HG03196 (cell line): ENCODE results near the gene FUBP3.

Experiments used
- ATAC-seq: cut with Tn5 transposase; IDR thresholded peaks from one replicate; pipeline ENCODE4 v1.9.1; 2021; ENCODE audit not compliant: unreplicated experiment

The FUBP3 gene

DNA sequence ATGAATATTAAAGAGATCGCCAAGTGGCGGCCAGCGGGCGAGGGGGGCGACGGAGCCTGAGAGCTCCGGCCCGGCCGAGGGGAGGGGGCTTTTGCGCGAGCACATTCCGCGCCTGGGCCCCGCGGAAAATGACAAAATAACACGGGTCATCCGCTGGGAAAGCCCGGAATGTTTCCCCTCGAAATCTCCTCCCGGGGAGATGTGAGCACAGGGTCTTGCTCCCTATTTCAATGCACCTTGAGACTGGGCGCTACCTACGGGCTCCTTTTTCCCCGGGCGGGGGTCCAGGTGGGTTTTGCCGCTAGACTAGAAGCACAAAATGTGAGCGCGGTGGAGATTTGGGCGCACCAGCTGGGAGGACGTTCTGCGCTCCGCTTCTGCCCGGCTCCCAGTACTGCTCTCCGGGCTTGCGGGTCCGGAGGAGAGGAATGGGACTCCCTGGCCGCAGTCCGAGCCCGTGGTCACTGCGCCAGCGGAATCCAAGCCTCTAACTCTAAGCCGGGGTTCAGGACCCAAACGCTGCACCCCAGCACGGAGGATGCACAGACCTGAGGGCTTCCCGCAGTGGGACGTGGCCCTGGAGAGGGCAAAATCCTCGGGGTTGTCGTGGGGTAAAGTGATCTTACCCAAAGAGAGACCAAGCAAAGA is 82.2 kb downstream of the FUBP3 start:
- no peak for ATAC-seq

DNA sequence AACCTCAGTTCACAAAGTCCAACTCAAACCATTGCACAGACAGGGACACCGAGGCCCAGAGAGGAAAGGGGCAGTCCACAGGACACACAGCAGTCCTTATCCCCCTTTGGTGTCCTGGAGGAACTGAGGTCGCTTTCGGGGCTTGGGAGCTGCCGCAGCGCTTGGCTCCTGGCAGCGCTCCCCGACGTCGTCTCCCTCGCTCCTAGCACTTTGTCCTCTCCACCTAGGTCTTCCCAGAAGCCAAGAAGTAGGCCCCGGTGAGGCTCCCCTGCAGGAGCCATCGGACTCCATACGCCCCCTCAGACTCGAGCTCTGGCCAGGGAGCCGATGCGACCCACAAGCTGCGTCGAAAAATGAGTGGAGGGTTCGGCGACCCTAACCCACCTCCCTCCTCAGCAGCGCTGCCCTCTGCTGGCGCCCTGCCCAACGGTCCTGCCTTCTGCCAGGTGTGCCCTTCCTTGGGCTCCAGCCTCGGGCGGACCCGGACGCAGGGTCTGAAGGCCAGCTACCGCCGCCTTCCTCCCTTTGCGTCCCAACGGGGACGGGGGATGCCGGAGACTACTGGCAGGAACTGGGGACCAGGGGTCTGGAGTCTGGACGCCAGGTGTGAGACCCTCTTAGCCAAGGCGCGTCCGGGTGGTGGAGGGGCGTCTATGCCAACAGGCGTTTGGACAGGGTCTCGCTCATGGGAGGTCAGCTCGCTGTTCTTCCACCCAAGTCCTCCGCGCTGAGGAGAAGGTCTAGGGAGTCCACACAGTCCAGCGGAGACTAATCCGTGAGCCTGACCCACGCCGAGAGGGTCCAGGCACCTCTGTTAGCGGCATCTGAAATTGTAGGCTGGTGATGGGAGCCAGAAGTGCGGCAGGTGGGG is 83.0 kb downstream of the FUBP3 start:
- ATAC-seq = no peak

DNA sequence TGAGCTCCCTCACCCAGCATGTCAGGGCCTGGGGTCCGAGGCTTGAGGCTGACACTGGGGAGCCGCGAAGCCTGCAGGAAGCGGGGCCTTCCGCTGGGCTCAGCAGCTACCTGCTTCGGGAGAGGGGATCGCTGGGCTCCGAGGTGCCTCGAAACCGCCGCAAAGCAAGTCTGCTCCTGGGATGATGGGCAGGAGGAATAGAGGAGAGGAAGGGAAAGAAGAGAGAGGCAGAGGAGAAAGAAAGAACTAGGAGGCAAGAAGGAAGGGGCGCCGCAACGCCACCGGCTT is 83.5 kb downstream of the FUBP3 start:
- no peak for ATAC-seq

DNA sequence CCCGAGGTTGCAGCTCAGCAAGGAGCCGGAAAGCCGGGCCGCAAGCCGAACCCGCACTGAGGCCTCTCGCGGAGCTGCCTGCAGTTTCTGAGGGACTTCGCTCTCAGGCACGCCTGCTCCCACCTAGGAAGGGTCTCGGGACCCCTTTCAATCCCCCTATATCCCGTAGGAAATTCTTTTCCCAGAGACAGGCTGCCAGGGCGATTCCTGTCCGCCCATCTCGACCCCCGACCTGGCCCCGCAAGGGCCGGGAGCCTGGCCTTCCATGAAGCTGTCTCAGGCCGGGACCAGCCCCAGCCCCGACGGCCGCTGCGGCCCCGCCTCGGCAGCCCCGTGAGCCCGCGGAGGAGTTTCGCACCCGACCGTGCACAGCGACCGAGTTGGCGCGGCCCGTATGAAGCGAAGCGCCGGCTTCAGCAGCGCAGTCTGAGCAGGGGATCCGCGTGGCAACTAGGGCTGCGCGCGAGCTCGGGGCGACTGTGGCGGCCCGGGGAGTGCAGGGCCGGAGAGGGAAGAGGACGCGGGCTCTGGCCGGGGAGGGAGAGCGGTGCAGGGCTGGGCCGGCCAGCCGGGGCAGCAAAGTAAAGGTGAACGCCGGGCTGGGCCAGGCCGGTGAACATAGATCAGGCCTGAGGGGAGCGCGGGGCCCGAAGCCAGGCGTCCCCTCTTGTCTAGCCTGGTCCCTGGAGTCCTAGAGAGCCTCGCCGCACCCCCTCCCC is 84.0 kb downstream of the FUBP3 start:
- ATAC-seq = no peak

DNA sequence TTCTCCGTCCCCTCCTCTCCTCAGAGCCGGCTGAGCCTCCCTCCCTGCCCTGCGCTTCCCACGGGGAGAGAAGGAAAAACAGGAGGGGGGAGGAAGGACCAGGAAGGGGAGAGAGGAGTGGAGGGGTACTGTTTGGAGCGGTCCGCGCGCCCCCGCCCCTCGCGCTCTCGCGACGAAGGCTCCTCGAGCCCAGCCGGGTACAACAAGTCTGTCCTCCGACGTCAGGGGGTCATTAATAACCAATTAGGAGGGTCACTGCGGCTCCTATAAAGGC is 84.5 kb downstream of the FUBP3 start:
- no peak for ATAC-seq

DNA sequence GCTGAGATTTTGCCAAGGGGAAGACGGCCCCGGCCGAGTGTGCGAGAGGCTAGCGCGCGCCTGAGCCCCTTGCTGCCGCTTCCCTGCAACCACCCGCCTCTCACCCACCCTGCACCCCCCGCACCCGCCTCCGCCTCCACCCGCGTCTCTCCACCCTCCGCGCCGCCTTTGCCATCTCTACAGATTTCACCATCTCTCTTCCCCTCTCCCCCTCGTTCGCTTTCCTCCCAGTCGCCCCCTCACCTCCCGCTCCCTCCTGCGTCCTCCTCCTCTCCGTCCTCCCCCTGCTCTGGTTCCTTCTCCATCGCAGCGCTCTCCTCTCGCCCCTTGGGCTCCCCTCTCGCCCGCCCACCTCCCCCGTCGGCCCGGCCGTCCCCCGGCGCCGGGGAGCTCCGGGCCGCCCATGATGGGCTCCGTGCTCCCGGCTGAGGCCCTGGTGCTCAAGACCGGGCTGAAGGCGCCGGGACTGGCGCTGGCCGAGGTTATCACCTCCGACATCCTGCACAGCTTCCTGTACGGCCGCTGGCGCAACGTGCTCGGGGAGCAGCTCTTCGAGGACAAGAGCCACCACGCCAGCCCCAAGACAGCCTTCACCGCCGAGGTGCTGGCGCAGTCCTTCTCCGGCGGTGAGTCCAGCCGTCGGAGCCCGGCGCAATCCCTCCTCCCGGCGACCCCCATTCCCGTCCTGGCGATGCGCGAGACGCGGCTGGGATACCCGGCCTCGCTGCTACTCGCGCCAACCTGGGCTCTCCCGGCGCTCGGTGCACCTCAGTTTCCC is 85.1 kb downstream of the FUBP3 start, which contains the start of gene PRDM12:
TSS of gene PRDM12 (plus strand) at position 344 of the 778 bp plus-strand sequence. CDS start at position 404, 60 bp downstream.
- ATAC-seq = no peak

DNA sequence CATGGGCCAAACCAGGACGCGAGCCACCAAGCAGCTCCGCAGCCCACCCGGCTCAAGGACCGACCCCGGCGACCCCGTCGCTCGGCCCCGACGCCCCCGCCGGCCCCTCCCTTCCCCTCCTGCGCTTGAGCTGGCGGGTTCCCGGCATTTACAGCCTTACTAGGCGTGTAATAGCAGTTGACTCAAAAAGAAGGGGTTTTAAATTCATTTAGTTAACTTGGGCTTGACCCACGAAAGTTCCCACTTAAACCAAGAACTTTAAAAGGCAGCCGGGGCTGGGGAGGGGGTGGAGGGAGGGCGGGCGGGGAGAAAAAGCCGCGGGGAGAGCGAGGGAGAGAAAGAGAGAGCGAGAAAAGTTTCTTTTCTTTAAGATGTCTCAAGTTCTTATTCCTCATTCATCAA is 85.7 kb downstream of the FUBP3 start:
- ATAC-seq = no peak

DNA sequence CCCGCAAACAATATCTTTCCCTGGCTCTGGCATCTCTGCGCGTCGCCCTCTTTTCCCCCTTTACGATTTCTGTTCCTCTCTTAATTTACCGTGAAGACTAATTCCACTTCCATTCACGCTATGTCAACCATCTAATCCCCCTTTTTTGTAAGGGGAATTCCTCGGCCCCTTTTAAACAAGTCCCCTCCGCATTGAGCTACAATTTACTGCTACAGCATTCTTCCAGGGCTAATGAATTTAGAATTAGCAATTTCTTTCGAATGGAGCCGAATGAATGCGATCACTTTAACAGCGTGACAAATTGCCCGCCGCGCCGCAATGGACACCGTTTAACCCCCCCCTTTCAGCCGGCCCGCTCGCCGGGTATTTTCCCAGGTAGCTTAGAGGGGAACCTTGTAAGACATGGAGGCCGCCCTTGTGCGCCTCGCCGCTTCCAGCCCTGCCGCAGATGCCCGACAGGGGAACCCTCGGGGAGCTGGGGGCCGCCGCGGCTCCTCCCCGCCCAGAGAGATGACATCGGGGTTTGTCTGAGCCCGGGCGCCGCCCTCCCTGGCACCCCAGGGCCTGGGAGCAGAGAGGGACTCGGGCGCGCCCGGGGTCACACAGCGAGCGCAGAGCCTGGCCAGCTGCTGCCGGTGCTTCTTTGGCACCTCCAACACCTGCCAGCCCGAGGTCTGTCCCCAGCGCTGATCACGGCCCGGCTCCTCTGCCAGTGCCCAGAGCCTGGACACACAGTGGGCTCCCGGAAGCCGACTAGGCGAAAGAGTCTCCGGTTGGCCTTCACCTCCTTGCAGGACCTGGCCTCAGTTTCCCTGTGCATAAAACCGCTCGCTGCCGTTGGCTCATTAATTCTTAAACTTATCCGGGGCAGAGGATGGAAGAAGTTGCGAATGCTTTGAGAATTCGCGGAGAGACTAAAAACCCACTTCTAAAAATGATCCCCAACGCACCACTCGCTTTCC is 86.3 kb downstream of the FUBP3 start:
- ATAC-seq = no peak

DNA sequence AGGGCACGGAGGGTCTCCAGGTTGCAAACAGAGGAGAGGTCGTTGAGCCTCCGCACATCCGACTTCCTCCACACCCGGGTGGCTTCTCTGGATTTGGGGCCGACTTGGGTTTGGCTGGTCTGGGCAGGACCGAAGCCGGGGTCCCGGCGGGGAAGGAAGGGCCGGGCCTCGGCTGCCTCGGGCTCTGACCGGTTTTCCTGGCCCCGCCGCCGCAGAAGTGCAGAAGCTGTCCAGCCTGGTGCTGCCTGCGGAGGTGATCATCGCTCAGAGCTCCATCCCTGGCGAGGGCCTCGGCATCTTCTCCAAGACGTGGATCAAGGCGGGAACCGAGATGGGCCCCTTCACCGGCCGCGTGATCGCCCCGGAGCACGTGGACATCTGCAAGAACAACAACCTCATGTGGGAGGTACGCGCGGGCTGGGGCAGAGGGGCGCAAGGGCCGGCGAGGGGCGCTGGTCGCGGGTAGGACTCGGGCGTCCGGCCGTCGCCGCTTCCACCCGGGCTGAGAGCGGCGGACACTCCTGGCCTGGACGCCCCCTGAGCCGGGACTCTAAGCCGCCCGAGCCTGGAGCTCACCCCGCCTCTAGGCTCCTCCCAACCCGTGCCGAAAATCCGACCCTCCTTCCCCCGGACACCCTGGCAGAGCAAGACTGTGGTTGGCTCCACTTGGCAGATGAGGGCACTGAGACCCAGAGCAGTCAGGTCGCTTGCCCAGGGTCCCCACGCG is 87.2 kb downstream of the FUBP3 start:
- ATAC-seq = no peak

DNA sequence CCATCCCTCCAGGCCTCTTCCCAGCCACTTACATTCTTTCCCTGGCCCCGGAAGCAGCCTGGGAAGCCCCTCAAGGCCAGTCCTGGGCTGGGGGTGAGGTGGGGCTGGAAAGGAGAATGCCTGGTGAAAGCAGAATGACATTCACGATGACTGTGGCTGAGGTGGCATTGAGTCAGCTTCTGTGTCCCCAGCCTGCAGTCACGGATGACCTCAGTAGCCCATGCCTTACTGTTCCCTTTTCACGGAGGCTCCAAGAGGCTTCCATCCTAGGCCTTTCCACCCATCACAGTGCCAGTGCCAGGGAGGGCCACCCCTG is 87.7 kb downstream of the FUBP3 start:
- no peak for ATAC-seq

DNA sequence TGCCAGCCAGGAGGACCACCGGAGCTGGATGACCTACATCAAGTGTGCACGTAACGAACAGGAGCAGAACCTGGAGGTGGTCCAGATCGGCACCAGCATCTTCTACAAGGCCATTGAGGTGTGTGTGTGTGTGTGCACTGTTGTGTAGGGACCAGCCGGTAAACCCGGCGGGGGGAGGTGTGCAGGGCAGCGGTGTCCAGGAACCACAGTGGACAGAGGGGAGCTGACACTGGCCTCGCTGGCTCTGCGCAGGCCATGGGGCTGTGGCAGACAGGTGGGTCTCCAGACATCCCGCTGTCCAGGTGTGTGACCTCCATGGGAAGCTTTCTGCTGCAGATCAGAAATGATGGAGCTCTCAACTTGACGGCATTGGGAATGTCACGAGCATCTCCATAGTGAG is 88.8 kb downstream of the FUBP3 start:
- ATAC-seq = no peak

DNA sequence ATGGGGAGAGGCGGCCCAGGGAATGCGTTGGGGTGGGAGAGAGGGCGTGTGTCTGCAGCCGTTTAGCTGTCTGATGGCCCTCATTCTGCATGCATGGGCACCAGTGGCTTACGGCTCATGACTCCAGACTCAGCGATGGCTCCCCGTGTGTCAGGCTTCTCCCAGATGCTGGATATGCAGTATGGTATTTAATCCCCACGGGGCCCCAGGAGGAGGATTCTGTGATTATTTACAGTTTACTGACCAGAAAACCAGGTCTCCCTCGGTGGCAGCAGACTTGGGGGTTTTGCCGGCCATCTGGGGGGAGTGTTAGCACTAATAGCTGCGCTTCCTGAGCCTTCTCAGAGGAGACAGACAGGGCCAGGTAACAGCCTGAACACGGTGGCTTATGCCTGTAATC is 89.3 kb downstream of the FUBP3 start:
- ATAC-seq = no peak

DNA sequence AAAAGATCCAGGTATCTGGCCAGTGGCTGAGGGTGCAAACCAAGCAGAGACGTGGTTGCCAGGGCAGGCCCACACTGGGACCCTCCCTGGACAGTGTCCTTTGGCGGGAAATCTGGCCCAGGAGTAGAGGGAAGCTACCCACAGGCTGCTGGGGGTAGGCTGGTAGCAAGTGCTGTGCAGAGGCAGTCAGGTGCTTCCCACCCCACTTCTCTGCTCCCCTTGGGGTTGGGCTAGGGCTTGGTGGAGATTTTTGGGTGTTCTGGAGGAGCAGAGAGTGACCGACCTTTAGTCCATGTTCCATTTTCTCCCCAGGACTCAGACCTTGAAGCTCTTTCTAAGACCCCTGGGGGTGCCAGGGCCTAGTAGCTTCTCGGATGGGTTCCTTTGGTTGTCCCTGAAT is 90.6 kb downstream of the FUBP3 start:
- no peak for ATAC-seq

DNA sequence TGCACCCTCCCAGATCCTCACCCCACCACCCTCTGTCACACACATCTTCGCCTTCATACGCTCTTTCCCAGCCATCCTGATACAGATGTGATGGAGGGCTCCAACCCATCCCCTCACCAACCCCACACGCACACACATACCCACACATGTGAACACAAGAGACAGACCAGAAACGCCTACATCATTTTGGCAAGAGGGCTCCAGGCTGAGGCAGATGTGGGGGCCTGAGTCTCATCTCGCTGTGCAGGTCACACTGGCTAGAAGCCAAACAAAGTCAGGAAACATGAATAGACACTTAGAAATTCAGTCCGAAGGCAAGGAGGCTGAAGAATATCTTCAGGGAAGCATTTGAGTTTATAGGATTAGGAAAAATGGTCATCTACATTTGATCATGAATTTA is 91.3 kb downstream of the FUBP3 start:
- no peak for ATAC-seq

DNA sequence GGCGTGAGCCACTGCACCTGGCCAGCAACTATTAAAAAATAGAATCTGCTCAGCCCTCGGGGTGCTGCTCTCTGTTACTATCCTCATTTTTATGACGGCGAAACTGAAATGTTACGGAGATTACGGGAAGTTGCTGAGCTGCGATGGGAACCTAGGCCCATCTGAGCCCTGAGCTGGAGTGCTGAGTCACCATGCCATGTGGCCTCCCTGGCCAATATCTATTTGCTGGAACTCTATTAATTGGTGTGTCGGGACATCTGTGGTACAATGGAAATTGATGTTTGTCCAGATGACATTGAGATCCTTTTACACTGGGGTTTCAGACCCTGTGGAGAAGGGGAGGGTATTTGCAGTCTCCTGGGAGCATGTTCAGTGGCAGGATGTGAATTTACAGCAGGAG is 93.1 kb downstream of the FUBP3 start:
- ATAC-seq = no peak

DNA sequence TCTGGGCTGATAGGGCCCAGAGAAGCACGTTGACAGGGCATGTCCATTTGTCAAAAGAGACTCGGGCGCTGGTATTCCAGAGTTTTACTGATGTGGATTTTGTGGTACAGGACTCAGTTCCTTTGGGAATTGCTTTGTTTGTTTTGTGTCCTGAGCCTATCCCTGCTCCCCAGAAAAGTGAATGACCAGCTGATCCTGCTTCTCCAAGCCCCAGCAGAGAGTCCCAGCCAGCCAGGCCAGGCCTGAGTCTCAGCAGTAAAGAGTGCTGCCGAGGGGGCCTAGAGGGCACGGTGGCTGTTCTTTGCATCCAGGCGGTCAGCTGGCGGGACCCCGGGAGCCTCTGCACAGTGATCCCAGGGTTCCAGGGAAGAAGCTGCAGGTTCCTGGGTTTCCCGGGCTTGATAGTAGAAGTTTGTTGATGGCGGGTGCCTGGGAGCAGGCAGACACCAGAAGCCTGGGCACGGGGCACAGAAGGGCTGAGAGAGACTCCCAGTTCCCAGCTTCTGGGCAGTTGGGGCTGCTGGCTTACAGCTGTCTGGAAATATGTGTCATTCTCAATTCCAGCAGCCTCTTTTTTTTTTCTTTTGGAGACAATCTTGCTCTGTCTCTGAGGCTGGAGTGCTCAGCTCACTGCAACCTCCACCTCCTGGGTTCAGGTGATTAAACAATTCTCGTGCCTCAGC is 93.7 kb downstream of the FUBP3 start:
- ATAC-seq = no peak

DNA sequence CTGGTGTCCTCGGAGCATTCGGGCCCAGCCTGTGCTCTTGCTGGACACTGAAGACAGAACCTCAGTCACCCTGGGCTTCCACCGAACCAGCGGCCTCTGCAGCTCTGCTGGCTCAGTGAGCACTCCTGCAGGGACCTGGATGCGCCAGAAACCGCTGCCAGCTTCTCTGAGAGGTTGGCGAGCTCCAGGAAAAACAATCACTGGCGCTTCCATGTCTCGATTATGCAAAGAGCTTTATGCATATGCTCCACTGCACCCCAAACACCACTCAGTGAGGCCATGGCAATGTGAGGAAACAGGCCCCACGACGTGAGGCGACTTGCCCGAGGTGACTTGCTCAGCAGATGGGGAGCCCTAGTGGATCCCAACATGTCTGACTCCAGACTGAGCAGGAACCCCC is 96.0 kb downstream of the FUBP3 start:
- ATAC-seq = no peak

DNA sequence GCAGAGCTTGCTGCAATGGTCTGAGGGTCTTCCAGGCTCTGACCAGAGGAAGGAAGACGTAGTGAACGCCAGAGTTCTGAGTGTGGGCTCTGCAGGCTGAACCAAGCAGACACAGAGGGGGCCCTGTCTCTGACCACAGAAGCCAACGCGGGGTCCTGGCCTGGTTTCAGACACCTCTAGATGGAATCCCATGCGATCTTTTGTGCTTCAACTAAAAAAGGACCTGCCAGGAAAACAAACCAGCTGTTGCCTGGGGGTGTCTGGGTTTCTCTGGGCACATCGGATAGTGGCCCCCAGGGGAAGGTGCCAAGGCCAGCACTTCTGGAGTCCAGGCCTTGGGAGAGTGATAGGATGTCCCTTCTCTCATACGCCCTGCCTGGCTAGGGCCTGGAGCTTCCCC is 97.9 kb downstream of the FUBP3 start:
- no peak for ATAC-seq
